Epithelial cell of esophagus (primary cell): ENCODE measurements around the gene ANKRD10.
"Not testable (repeated sequence)": the region's sequence is repeated elsewhere in the genome, so short reads cannot be mapped to it uniquely, and the experiment has no call there.

Experiments used
- DNase-seq: peaks from one replicate; pipeline ENCODE4 v3.0.0; 2010; ENCODE audit warnings: low read depth
- H3K4me3 ChIP-seq: 2 replicates; pipeline ENCODE4 v1.5.1; 2011; ENCODE audit warnings: mild to moderate bottlenecking, low read length, control low read depth
- CTCF ChIP-seq: IDR thresholded peaks from 2 replicates; pipeline ENCODE4 v1.5.1; 2011; ENCODE audit warnings: low read depth, mild to moderate bottlenecking, low read length, control low read depth, inconsistent platforms; ENCODE audit not compliant: insufficient read depth; ENCODE audit errors: missing control alignments

The ANKRD10 gene

GRCh38 chr13:110957181-110957884, 42.5 kb upstream of the ANKRD10 start:
- no peak for TF ChIP-seq CTCF
- no peak overlapping the region for H3K4me3 ChIP-seq
- no peak for DNase-seq

DNA sequence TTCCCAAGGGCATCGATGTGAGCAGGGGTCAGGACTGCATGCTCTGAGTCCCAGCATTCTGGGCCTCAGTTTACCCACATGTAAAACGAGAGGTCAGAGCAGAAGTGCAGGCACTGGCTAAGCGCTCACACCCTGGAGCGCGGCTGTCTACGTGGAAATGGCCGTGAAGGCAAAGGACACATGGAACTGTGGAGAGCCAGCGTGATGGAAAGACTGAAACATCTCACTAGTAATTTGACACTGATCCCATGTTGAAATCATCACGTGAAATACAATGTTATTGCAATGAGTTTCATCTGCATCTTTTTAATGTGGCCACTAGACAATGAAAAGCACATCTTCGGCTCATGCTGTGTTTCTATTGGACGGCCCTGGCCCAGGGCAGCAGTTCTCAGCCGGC, 41.3 kb upstream of the ANKRD10 start:
- DNase-seq: not testable (repeated sequence)

GRCh38 chr13:110955608-110956007, 40.7 kb upstream of the ANKRD10 start:
- not testable (repeated sequence) for H3K4me3 ChIP-seq, DNase-seq

More for the DNA sequence above, 41.3 kb upstream of the ANKRD10 start:
- not testable (repeated sequence) for H3K4me3 ChIP-seq

GRCh38 chr13:110955072-110955503, 40.2 kb upstream of the ANKRD10 start:
- DNase-seq: peak; percentile 70
- not testable (repeated sequence) for H3K4me3 ChIP-seq

GRCh38 chr13:110954533-110954920, 39.7 kb upstream of the ANKRD10 start:
- H3K4me3 ChIP-seq, DNase-seq: not testable (repeated sequence)

- no peak overlapping the region for H3K4me3 ChIP-seq
- no peak for TF ChIP-seq CTCF
- DNase-seq: no peak
These were observed 39.1 kb upstream of the ANKRD10 start for GRCh38 chr13:110953833-110954532.

- TF ChIP-seq CTCF: no peak
- DNase-seq: no peak
- no peak overlapping the region for H3K4me3 ChIP-seq
These were observed 38.5 kb upstream of the ANKRD10 start for GRCh38 chr13:110953416-110953815.

DNA sequence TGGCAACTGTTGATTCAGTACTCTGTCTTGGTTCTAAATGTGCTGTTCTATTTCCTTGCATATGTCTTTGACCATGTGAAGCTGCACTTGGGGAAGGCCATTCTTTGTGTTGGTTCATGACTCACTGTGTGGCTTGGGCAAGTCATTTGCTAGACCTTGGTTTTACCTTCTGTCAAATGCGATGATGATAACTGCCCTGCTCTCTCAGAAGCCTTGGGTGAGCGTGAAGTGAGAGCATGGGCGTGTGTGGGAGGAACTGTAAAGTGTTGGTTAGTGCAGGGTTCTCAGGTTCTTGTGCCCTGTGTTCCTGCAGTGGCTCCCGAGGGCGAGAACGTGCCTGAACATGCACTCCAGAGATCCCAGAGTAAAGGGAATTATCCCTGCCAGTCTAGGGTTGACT, 37.3 kb upstream of the ANKRD10 start:
- not testable (repeated sequence) for H3K4me3 ChIP-seq
- DNase-seq: peak; percentile 32

- DNase-seq: no peak
- H3K4me3 ChIP-seq: no peak overlapping the region
- TF ChIP-seq CTCF: no peak
These were observed 36.1 kb upstream of the ANKRD10 start for GRCh38 chr13:110950819-110951570.
